Liver (tissue), 9 donors: ENCODE data around the gene RERE. TPM values are rescaled to one million over a fixed set of nuclear protein-coding genes. Genes with fewer than 3 reads are reported as not detected.

Source experiments
- DNase-seq: peaks from one replicate; pipeline ENCODE4 v3.0.0-alpha.2; 2017; ENCODE audit warnings: low spot score
- H3K27ac ChIP-seq, 2 donors: one replicate each; pipeline ENCODE4 v1.7.0; 2013; ENCODE audit warnings: inconsistent platforms in 2 of 2, low read length in 2 of 2, control low read depth in 1 of 2, low read depth in 1 of 2, mild to moderate bottlenecking in 1 of 2
- H3K27me3 ChIP-seq, 4 donors: one replicate each; pipeline versions ENCODE4 v1.6.1 to v1.7.0; 2013; ENCODE audit warnings: low read length in 3 of 4, inconsistent platforms in 1 of 4, mild to moderate bottlenecking in 1 of 4, moderate library complexity in 1 of 4; ENCODE audit not compliant: control insufficient read depth in 4 of 4, insufficient read depth in 4 of 4
- H3K36me3 ChIP-seq, 4 donors: one replicate each; pipeline versions ENCODE4 v1.6.1 to v1.7.0; 2013; ENCODE audit warnings: low read length in 3 of 4, mild to moderate bottlenecking in 3 of 4, low read depth in 1 of 4, moderate library complexity in 1 of 4; ENCODE audit not compliant: control insufficient read depth in 4 of 4, insufficient read depth in 3 of 4
- H3K4me1 ChIP-seq, 4 donors: one replicate each; pipeline versions ENCODE4 v1.6.1 to v1.7.0; 2013; ENCODE audit warnings: low read length in 3 of 4, mild to moderate bottlenecking in 3 of 4, moderate library complexity in 1 of 4; ENCODE audit not compliant: control insufficient read depth in 4 of 4, insufficient read depth in 4 of 4
- H3K4me3 ChIP-seq, 3 donors: one replicate each; pipeline versions ENCODE4 v1.6.1 to v1.7.0; 2013; ENCODE audit warnings: low read length in 3 of 3, control low read depth in 1 of 3, low read depth in 1 of 3, mild to moderate bottlenecking in 1 of 3
- H3K9ac ChIP-seq, 2 donors: one replicate each; pipeline ENCODE4 v1.7.0; 2013; ENCODE audit warnings: low read length in 2 of 2, mild to moderate bottlenecking in 2 of 2, moderate library complexity in 2 of 2, control low read depth in 1 of 2, low read depth in 1 of 2
- H3K9me3 ChIP-seq, 4 donors: one replicate each; pipeline versions ENCODE4 v1.6.1 to v1.7.0; 2013; ENCODE audit warnings: low read length in 3 of 4; ENCODE audit not compliant: control insufficient read depth in 4 of 4
- HNF4A ChIP-seq, 2 donors: conservative IDR thresholded peaks; 2 replicates each; pipeline ENCODE4 v1.6.1; 2016; ENCODE audit warnings: antibody characterized with exemption in 2 of 2, mild to moderate bottlenecking in 2 of 2
- HNF4G ChIP-seq: IDR thresholded peaks from 2 replicates; pipeline ENCODE4 v1.6.1; 2016; ENCODE audit warnings: antibody characterized with exemption
- JUND ChIP-seq, 2 donors: IDR thresholded peaks; 2 replicates each; pipeline ENCODE4 v1.6.1; 2016; ENCODE audit warnings: antibody characterized with exemption in 2 of 2
- NR2F2 ChIP-seq: IDR thresholded peaks from 2 replicates; pipeline ENCODE4 v1.6.1; 2016; ENCODE audit warnings: antibody characterized with exemption
- RAD21 ChIP-seq, 2 donors: IDR thresholded peaks; 2 replicates each; pipeline ENCODE4 v1.6.1; 2016; ENCODE audit warnings: antibody characterized with exemption in 2 of 2, mild to moderate bottlenecking in 2 of 2
- RXRA ChIP-seq, 2 donors: IDR thresholded peaks; 2 replicates each; pipeline ENCODE4 v1.6.1; 2017 to 2018; ENCODE audit warnings: antibody characterized with exemption in 2 of 2, mild to moderate bottlenecking in 1 of 2
- SP1 ChIP-seq: IDR thresholded peaks from 2 replicates; pipeline ENCODE4 v1.6.1; 2018; ENCODE audit warnings: antibody characterized with exemption, mild to moderate bottlenecking
- TAF1 ChIP-seq: conservative IDR thresholded peaks from 2 replicates; pipeline ENCODE4 v1.6.1; 2016; ENCODE audit warnings: antibody characterized with exemption, mild to moderate bottlenecking
- YY1 ChIP-seq: IDR thresholded peaks from 2 replicates; pipeline ENCODE4 v1.6.1; 2016; ENCODE audit warnings: antibody characterized with exemption, mild to moderate bottlenecking
- ZBTB33 ChIP-seq: IDR thresholded peaks from 2 replicates; pipeline ENCODE4 v1.6.1; 2016; ENCODE audit warnings: antibody characterized with exemption
- WGBS: extraction: QIAGEN DNeasy Blood & Tissue Kit; methylation state at CpG from one replicate; pipeline ENCODE4 v1.1.7; 2013; 5-methylcytosine and 5-hydroxymethylcytosine counted together
- polyA plus RNA-seq, 2 donors: library from polyadenylated mRNA; stranded (reverse) in 1 of 2; unstranded in 1 of 2; fragments of 200-250 nt in 1 of 2; fragments of >200 nt in 1 of 2; fragmentation: Nextera tagmentation in 1 of 2; extraction: Ambion mirVana in 1 of 2; gene quantifications; one replicate each; pipeline versions ENCODE4 v1.2.1 to v1.2.3, GENCODE V29; 2013 to 2015
- total RNA-seq, 2 donors: library from RNA; depleted of rRNA; stranded (reverse); fragments of >200 nt; gene quantifications; one replicate each; pipeline ENCODE4 v1.2.3, GENCODE V29; 2014
- TF ChIP-seq, protein P1 (sequence below): IDR thresholded peaks from 2 replicates; pipeline ENCODE4 v1.6.1; 2016; ENCODE audit warnings: antibody characterized with exemption
- TF ChIP-seq, protein P2 (sequence below): IDR thresholded peaks from 2 replicates; pipeline ENCODE4 v1.6.1; 2016; ENCODE audit warnings: antibody characterized with exemption, mild to moderate bottlenecking
- donor health status: healthy.
- donor health status: healthy.
- donor health status: healthy.
- donor health status: healthy.
- donor health status: healthy.

RERE gene
- total and polyA plus RNA-seq, 4 donors = 9.8 to 49.1 (median 24.8) TPM

GRCh38 chr1:8417625-8418024 is 399.8 kb downstream of the RERE start:
- Histone ChIP-seq H3K9me3 (no peaks in the 10 kb centered on the region), H3K4me3 (no peak overlapping the region), H3K27ac (peak overlapping the region; percentile 29 to 96), H3K4me1 (peaks cover 14 to 78% (median 71%) of the 10 kb centered on the region in 4 donors), H3K27me3 (no peaks in the 10 kb centered on the region), H3K36me3 (no peaks in the 10 kb centered on the region), H3K9ac (no peak overlapping the region)
- WGBS = 62% methylated on average over 5 of the region's 5 CpGs
- TF ChIP-seq NR2F2 = no peak
- no peak for TF ChIP-seq TAF1
- no peak for TF ChIP-seq HNF4G
- no peak for TF ChIP-seq ZBTB33
- no peak for TF ChIP-seq SP1
- TF ChIP-seq, protein P1, sequence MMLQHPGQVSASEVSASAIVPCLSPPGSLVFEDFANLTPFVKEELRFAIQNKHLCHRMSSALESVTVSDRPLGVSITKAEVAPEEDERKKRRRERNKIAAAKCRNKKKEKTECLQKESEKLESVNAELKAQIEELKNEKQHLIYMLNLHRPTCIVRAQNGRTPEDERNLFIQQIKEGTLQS = no peak
- TF ChIP-seq YY1 = peak; percentile 8
- no peak for TF ChIP-seq RAD21 (IDR thresholded peaks at IDR 0.05)
- DNase-seq = no peak

DNA sequence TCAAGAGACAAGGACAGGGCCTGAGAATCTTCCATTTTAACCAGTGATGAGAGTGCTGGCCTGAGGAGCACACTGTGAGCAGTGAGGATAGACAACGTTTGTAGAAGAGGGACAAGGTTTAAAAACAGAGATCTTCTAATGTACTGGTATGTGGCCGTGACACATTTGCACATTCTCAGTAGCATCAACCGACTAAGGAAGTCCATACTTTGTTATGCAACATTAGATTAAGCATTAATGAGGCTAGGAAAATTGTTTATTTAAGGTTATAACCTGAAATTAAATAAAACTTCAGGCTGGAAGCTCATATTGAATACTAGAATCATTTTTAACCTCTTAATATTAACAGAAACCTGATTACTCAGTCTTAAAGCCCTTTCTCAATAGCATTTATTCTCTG is 400.6 kb downstream of the RERE start:
- H3K9me3 ChIP-seq = no peaks in the 10 kb centered on the region
- no peaks in the 10 kb centered on the region for H3K27me3 ChIP-seq
- 10% methylated on average over 3 of the region's 3 CpGs for WGBS
- H3K4me1 ChIP-seq = peaks cover 14 to 81% (median 77%) of the 10 kb centered on the region in 4 donors
- peak in 1 of 2 donors; percentile 41 for TF ChIP-seq RXRA (IDR thresholded peaks at IDR 0.05)
- peak; percentile 26 for TF ChIP-seq YY1
- TF ChIP-seq HNF4A (conservative IDR thresholded peaks at IDR 0.05) = peak in 1 of 2 donors; percentile 45
- TF ChIP-seq, protein P1 = no peak
- TF ChIP-seq, protein P2, sequence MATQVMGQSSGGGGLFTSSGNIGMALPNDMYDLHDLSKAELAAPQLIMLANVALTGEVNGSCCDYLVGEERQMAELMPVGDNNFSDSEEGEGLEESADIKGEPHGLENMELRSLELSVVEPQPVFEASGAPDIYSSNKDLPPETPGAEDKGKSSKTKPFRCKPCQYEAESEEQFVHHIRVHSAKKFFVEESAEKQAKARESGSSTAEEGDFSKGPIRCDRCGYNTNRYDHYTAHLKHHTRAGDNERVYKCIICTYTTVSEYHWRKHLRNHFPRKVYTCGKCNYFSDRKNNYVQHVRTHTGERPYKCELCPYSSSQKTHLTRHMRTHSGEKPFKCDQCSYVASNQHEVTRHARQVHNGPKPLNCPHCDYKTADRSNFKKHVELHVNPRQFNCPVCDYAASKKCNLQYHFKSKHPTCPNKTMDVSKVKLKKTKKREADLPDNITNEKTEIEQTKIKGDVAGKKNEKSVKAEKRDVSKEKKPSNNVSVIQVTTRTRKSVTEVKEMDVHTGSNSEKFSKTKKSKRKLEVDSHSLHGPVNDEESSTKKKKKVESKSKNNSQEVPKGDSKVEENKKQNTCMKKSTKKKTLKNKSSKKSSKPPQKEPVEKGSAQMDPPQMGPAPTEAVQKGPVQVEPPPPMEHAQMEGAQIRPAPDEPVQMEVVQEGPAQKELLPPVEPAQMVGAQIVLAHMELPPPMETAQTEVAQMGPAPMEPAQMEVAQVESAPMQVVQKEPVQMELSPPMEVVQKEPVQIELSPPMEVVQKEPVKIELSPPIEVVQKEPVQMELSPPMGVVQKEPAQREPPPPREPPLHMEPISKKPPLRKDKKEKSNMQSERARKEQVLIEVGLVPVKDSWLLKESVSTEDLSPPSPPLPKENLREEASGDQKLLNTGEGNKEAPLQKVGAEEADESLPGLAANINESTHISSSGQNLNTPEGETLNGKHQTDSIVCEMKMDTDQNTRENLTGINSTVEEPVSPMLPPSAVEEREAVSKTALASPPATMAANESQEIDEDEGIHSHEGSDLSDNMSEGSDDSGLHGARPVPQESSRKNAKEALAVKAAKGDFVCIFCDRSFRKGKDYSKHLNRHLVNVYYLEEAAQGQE = no peak
- peak in 1 of 2 donors; percentile 15 for TF ChIP-seq JUND (IDR thresholded peaks at IDR 0.05)
- peak; percentile 16 for TF ChIP-seq SP1
- peak overlapping the region in 1 of 2 donors; percentile 75 for H3K27ac ChIP-seq
- DNase-seq = no peak
- H3K9ac ChIP-seq = no peak overlapping the region
- no peaks in the 10 kb centered on the region for H3K36me3 ChIP-seq
- peak overlapping the region in 1 of 3 donors; percentile 19 for H3K4me3 ChIP-seq
